OCI-LY3 (cell line): ENCODE data around the gene ERAL1.
"Not testable (repeated sequence)": the region's sequence is repeated elsewhere in the genome, so short reads cannot be mapped to it uniquely, and the experiment has no call there.

Source experiments
- H2AFZ ChIP-seq: fragments of 200-600, 300-600 bp; shearing (Covaris generic); 2 replicates; pipeline ENCODE4 v1.6.0; 2014; ENCODE audit warnings: antibody characterized with exemption, low read depth, low read length
- H3K27ac ChIP-seq: fragments of 200-600, 300-600 bp; sonication (generic); 2 replicates; pipeline ENCODE4 v1.5.1; 2014; ENCODE audit warnings: mild to moderate bottlenecking, low read length, moderate library complexity, mixed read lengths
- H3K27me3 ChIP-seq: fragments of 200-600, 300-600 bp; sonication (generic); 2 replicates; pipeline ENCODE4 v1.6.1; 2014; ENCODE audit warnings: low read depth, low read length, mixed read lengths
- H3K36me3 ChIP-seq: fragments of 200-600, 300-600 bp; sonication (generic); replicated peaks from 2 replicates; pipeline ENCODE3; 2014; ENCODE audit warnings: low read depth, low read length, mixed read lengths
- H3K4me1 ChIP-seq: fragments of 300-600, 200-600 bp; sonication (generic); 2 replicates; pipeline ENCODE4 v1.6.1; 2014; ENCODE audit warnings: low read length, mixed read lengths
- H3K4me2 ChIP-seq: fragments of 200-600, 300-600 bp; sonication (generic); 2 replicates; pipeline ENCODE4 v1.6.1; 2014; ENCODE audit warnings: low read length, mixed read lengths
- H3K4me3 ChIP-seq: fragments of 300-600, 200-600 bp; sonication (generic); 2 replicates; pipeline ENCODE4 v1.5.1; 2014; ENCODE audit warnings: antibody characterized with exemption, mild to moderate bottlenecking, low read length, moderate library complexity
- H3K79me2 ChIP-seq: fragments of 300-600, 200-600 bp; shearing (Covaris generic); 2 replicates; pipeline ENCODE4 v1.6.1; 2014; ENCODE audit warnings: mild to moderate bottlenecking, low read length, mixed read lengths
- H3K9ac ChIP-seq: fragments of 300-600, 200-600 bp; shearing (Covaris generic); 2 replicates; pipeline ENCODE4 v1.6.0; 2014; ENCODE audit warnings: mild to moderate bottlenecking, low read length, moderate library complexity
- H3K9me3 ChIP-seq: fragments of 200-600, 300-600 bp; shearing (Covaris generic); 2 replicates; pipeline ENCODE4 v1.6.1; 2014; ENCODE audit warnings: low read length, mixed read lengths; ENCODE audit not compliant: insufficient read depth
- H4K20me1 ChIP-seq: fragments of 200-600, 300-600 bp; sonication (generic); 2 replicates; pipeline ENCODE4 v1.6.1; 2016; ENCODE audit warnings: low read length, mixed read lengths; ENCODE audit not compliant: insufficient read depth
- EZH2phosphoT487 ChIP-seq: fragments of 200-600 bp; shearing (Covaris generic); IDR thresholded peaks from 2 replicates; pipeline ENCODE4 v1.6.1; 2018; ENCODE audit warnings: antibody characterized with exemption, mixed run types, low read depth
- TF ChIP-seq, protein P1 (sequence below): fragments of 200-600, 300-600 bp; sonication (generic); IDR thresholded peaks from 2 replicates; pipeline ENCODE4 v1.5.1; 2014; ENCODE audit warnings: antibody characterized with exemption, low read length, low read depth

ERAL1 gene

GRCh38 chr17:28846231-28846630, 8.6 kb upstream of the ERAL1 start:
- no peaks in the 10 kb centered on the region for H3K36me3 ChIP-seq
- H3K27me3 ChIP-seq = no peaks in the 10 kb centered on the region
- TF ChIP-seq, protein P1, sequence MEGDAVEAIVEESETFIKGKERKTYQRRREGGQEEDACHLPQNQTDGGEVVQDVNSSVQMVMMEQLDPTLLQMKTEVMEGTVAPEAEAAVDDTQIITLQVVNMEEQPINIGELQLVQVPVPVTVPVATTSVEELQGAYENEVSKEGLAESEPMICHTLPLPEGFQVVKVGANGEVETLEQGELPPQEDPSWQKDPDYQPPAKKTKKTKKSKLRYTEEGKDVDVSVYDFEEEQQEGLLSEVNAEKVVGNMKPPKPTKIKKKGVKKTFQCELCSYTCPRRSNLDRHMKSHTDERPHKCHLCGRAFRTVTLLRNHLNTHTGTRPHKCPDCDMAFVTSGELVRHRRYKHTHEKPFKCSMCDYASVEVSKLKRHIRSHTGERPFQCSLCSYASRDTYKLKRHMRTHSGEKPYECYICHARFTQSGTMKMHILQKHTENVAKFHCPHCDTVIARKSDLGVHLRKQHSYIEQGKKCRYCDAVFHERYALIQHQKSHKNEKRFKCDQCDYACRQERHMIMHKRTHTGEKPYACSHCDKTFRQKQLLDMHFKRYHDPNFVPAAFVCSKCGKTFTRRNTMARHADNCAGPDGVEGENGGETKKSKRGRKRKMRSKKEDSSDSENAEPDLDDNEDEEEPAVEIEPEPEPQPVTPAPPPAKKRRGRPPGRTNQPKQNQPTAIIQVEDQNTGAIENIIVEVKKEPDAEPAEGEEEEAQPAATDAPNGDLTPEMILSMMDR = no peak
- TF ChIP-seq EZH2phosphoT487 = no peak
- no peaks in the 10 kb centered on the region for H3K9me3 ChIP-seq
- H3K4me3 ChIP-seq = no peak overlapping the region
- no peak overlapping the region for H3K4me2 ChIP-seq
- H4K20me1 ChIP-seq = no peaks in the 10 kb centered on the region
- no peak overlapping the region for H3K9ac ChIP-seq
- no peak overlapping the region for H2AFZ ChIP-seq
- H3K27ac ChIP-seq = no peak overlapping the region
- H3K4me1 ChIP-seq = peaks cover 6% of the 10 kb centered on the region
- H3K79me2 ChIP-seq = peaks cover 14% of the 10 kb centered on the region

DNA sequence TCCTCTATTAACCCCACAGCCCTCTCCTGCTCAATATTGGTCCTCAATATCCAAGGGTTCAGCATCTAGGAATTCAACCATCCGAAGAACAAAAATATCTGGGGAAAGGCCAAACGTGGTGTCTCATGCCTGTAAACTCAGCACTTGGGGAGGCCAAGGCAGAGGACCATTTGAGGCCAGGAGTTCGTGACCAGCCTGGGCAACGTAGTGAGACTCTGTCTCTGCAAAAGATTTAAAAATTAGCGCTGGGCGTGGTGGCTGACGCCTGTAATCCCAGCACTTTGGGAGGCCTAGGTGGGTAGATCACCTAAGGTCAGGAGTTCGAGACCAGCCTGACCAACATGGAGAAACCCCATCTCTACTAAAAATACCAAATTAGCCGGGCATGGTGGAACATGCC, 8.1 kb upstream of the ERAL1 start:
- H3K9ac ChIP-seq, H3K36me3 ChIP-seq, H3K4me1 ChIP-seq, H4K20me1 ChIP-seq, H3K4me3 ChIP-seq, H3K9me3 ChIP-seq, H3K79me2 ChIP-seq, H3K4me2 ChIP-seq, H3K27me3 ChIP-seq, H3K27ac ChIP-seq, H2AFZ ChIP-seq: not testable (repeated sequence)

- H4K20me1 ChIP-seq, H3K9me3 ChIP-seq, H3K4me1 ChIP-seq, H2AFZ ChIP-seq, H3K4me3 ChIP-seq, H3K27me3 ChIP-seq, H3K79me2 ChIP-seq, H3K36me3 ChIP-seq, H3K9ac ChIP-seq, H3K4me2 ChIP-seq, H3K27ac ChIP-seq: not testable (repeated sequence)
- TF ChIP-seq, protein P1 = peak; percentile 37
Observed at GRCh38 chr17:28848667-28849066, 6.1 kb upstream of the ERAL1 start.

- Histone ChIP-seq H3K79me2 (no peaks in the 10 kb centered on the region; the same call in 1 of the 2 replicates), H2AFZ (no peak overlapping the region), H3K4me1 (peaks cover 3% of the 10 kb centered on the region; the same call in 1 of the 2 replicates), H3K4me2 (no peak overlapping the region), H3K4me3 (no peak overlapping the region), H3K27me3 (no peaks in the 10 kb centered on the region), H3K27ac (no peak overlapping the region), H3K9me3 (no peaks in the 10 kb centered on the region), H4K20me1 (no peaks in the 10 kb centered on the region), H3K9ac (no peak overlapping the region), H3K36me3 (no peaks in the 10 kb centered on the region)
- TF ChIP-seq EZH2phosphoT487 = no peak
- TF ChIP-seq, protein P1 = peak; percentile 42
Observed at GRCh38 chr17:28849281-28849680, 5.5 kb upstream of the ERAL1 start.

- no peaks in the 10 kb centered on the region for H3K9me3 ChIP-seq
- H3K4me1 ChIP-seq = peaks cover 20% of the 10 kb centered on the region
- H3K27me3 ChIP-seq = no peaks in the 10 kb centered on the region
- H3K4me3 ChIP-seq = no peak overlapping the region
- H3K36me3 ChIP-seq = peaks cover 7% of the 10 kb centered on the region
- no peak overlapping the region for H3K9ac ChIP-seq
- no peak overlapping the region for H3K27ac ChIP-seq
- H2AFZ ChIP-seq = no peak overlapping the region
- H3K79me2 ChIP-seq = peaks cover 18% of the 10 kb centered on the region
- TF ChIP-seq EZH2phosphoT487 = no peak
- TF ChIP-seq, protein P1 = no peak
- no peak overlapping the region for H3K4me2 ChIP-seq
- H4K20me1 ChIP-seq = no peaks in the 10 kb centered on the region
Observed at GRCh38 chr17:28853295-28853694, 1.5 kb upstream of the ERAL1 start.
